ENCODE results near the gene ATP9A.
A peak's percentile ranks its signal among the peaks of the same experiment; 100 is the strongest.
"Not testable (repeated sequence)": the region's sequence is repeated elsewhere in the genome, so short reads cannot be mapped to it uniquely, and the experiment has no call there.

Gene ATP9A

DNA sequence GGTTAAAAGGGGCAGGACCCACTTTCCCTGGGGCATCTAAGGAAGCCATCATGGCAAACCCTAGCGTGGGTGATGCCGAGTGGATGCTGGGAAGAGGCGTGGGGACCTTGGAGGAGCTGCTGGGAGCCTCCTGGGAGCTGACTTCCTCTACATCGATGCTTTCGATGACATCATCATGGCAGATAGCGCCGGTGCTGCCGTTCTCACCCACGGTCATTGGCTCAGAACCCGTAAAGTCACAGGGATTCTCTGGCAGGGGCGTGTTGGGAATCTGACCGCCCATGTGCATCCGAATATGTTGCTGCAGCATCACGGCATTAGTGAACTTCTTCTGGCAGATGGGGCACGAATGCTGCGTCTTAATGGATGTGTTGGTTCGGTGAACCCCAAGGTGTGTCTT lies 22.1 kb upstream of the ATP9A start:
- no peak for DNase-seq

GRCh38 chr20:51789434-51789833 lies 21.2 kb upstream of the ATP9A start:
- DNase-seq, result no peak

GRCh38 chr20:51788822-51789221 lies 20.6 kb upstream of the ATP9A start:
- no peak for DNase-seq

DNA sequence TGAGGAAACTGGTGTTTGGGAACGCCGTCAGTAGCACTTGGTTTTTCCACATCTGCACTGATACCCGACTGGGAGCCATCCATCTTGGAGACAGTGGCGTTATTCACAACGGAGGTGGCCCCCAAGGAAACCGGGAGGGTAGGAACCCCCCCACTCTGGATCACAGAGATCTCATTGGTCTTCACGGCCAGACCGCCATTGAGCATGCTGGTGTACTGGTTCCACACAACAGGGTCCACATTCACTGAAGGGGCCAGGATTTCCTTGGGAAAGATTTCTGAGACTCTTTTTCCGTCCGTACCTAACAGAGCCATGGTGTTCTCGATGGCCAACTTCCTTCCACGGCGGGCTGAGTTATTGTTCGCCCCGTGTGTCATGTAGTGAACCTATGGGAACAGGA lies 16.1 kb upstream of the ATP9A start:
- DNase-seq, result no peak

DNA sequence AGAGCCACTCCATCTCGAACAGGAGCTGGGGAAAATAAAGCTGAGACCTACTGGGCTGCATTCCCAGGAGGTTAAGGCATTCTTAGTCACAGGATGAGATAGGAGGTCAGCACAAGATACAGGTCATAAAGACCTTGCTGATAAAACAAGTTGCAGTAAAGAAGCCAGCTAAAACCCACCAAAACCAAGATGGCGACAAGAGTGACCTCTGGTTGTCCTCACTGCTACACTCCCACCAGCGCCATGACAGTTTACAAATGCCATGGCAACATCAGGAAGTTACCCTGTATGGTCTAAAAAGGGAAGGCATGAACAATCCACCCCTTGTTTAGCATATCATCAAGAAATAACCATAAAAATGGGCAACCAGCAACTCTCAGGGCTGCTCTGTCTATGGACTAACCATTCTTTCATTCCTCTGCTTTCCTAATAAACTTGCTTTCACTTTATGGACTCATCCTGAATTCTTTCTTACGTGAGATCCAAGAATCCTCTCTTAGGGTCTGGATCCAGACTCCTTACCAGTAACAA lies 10.1 kb upstream of the ATP9A start:
- DNase-seq, result not testable (repeated sequence)

DNA sequence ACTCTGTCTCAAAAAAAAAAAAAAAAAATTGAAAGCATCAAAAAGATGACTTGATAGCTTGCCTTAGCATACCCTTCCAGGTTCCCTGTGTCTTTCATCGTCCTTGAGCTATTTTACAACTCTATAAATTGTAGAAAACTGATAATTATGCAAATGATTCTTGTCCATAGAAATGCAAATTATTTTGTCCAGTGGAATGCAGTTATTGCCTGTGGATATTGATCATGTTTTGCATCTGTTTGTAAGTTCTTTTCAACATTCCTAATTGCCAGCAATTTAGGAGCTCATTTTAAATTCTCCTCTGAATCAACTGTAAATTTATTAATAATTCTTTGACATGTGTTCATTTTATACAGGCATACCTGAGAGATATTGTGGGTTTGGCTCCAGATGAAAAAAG lies 7.1 kb upstream of the ATP9A start:
- DNase-seq, result no peak

DNA sequence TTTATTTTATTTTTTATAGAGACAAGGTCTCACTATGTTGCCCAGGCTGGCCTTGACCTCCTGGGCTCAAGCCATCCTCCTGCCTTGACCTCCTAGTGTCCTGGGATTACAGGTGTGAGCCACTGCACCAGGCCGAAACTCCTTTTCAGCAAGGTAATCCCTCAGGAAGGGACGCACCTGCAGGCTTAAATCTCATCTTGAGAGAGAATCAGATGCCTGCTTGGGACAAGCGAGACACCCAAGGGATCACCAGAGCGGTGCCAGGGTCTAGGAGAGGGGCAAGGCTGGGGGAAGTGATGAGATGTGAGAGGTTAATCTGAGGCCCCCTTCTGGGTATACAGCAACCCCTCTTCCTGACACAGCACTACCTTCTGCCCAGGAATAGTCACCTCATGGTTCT lies 4.0 kb upstream of the ATP9A start:
- DNase-seq, result no peak

DNA sequence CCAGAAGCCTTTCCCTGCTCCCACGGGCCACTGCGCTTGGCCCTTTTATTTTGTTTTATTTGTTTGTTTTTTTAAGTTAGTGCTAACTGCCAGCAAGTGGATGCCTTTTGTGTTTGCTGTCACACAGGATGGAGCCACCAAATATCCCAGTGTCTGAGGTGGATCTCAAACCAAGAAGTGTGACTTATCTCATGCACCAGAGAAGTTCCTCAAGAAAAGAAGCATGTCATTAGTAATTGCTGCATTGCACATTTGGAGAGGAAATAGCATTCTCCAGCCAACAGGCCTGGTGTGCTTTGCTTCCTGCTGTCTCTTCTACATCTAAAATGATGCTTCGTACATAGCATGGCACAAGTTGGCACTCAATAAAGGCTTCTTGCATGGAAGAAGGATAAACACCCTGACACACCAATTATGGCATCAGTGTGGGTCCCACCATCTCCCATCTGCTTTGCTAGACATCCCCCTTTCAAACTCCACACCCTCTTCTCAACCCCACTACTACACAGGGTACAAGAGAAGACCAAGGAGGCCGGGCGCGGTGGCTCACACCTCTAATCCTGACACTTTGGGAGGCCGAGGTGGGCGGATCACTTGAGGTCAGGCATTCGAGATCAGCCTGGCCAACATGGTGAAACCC lies 1.9 kb upstream of the ATP9A start:
- no peak for DNase-seq

DNA sequence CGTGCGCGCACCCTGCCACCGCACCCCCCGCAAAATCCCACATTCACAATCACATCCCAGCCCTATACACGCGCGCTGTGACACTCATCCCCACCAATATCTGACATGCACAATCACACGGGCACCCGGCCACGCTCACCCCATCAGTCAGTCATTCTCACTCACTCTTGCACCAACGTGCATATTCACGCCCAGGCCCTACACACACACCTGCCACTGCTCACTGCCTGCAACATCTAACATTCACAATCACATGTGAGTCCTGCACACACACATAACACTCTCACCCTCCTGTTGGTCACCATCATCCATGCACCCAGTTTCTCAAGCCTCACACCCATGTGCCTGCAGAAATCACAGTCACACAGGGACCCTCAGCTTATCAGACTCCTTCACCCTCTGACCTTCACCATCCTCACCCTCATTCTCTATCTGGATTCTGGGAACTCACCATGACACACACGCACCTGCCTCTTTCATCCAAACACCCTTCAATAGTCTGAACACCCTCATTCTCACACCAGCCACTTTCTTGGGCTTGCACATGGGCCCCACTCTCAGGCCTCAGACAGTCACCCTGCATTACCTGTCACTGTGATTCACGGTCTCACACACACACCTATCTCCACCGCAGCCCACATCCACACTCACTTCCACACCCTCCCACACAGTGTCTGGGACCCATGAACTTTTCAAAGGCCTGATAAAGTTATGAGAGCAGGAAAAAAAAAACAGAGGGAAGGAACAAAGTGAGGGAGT lies 748 bp upstream of the ATP9A start:
- DNase-seq, result no peak

GRCh38 chr20:51766994-51767866 lies 960 bp downstream of the ATP9A start:
- DNase-seq, result peak; percentile 70

DNA sequence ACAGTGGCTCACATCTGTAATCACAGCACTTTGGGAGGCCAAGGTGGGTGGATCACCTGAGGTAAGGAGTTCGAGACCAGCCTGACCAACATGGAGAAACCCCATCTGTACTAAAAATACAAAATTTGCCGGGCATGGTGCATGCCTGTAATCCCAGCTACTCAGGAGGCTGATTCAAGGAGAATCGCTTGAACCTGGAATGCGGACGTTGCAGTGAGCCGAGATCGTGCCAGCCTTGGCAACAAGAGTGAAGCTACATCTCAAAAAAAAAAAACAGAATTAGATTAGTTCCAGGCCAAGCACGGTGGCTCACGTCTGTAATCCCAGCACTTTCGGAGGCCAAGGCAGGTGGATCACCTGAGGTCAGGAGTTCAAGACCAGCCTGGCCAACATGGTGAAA lies 2.8 kb downstream of the ATP9A start:
- not testable (repeated sequence) for DNase-seq

- DNase-seq, result no peak
These were observed 4.1 kb downstream of the ATP9A start for GRCh38 chr20:51763965-51764602.

DNA sequence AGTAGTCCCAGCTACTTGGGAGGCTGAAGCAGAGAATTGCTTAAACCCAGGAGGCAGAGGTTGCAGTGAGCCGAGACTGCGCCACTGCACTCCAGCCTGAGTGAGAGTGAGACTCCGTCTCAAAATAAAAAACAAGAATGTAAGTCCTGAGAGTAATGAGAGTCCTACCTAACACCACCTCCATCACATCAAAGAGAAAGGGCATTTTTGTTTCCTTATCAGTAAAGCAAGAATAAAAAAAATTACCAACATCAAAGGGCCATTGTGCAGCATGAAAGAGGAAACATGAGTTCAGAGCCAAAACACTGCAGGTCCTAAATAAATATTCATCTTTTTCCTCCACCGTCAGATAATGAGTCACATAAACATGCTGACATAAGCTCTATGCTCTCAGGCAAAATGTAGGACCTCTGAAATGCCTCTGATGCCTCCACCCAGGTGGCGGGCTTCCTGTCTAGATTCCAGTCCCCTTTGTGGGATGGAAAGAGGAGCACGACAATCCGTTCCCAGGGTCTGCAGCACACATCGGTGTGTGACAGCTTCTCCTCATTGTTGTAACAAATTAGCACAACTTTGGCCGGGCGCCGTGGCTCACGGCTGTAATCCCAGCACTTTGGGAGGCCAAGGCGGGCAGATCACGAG lies 7.2 kb downstream of the ATP9A start:
- no peak for DNase-seq

- DNase-seq, result no peak
These were observed 8.2 kb downstream of the ATP9A start for GRCh38 chr20:51759769-51760510.

GRCh38 chr20:51758978-51759544 lies 9.1 kb downstream of the ATP9A start:
- no peak for DNase-seq

DNA sequence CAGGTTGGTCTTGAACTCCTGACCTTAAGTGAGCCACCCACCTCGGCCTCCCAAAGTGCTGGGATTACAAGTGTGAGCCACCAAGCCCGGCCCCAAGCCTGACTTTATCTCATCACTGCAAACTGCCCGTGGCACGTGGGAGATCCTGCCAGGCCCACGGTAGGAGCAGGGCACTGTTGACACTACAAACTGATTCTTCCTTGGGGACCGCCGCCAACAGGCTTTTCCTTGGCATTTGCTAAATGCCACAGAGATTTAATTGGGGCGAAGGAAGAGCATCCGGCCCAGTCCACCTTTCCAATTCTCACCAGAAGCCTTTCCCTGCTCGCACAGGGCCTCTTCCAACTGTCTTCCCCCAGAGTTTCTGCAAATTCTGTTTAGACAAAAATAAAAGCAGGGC lies 11.0 kb downstream of the ATP9A start:
- no peak for DNase-seq

DNA sequence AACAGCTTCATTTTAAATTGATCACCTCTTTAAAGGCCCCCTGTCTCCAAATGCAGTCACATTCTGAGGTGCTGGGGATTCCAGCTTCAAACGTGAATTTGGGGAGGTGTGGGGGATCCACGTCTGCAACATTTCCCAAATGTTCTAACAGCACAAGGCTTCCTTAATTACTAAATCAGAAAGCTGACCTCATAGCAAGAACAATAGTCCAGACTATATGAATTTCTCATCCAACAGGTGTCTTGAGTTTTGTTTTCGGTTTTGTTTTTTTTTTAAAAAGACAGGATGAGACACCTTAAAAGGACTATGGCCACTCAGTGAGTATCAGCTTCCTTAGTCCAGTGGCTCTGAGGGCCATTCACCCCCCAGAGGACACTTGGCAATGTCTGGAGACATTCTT lies 11.5 kb downstream of the ATP9A start:
- no peak for DNase-seq

GRCh38 chr20:51753220-51753619 lies 15.0 kb downstream of the ATP9A start:
- DNase-seq, result not testable (repeated sequence)

DNA sequence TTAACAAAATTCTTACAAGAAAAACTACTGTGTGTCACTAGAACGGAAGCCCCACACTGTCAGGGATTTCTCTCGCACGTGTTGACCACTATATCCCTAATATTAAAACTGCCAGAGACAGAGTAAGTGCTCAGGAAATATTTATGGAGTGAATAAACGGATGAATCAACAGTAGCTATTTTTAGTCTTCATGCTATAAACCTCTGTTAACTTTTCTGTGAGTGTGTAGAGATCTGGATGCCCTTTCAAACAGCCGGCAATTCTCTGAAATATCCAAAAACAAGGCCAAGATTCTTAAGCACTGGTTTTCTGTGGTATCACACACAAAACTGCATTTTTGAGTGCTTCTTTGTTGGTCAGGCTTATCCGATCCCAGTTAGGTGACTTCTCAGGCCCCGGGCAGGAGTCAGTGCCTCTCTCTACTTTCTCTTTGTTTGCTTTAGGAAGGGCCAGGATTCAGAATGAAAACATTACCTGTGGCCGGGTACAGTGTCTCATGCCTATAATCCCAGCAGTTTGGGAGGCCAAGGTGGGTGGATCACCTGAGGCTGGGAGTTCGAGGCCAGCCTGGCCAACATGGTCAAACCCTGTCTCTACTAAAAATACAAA lies 15.7 kb downstream of the ATP9A start:
- no peak for DNase-seq

- no peak for DNase-seq
These were observed 17.3 kb downstream of the ATP9A start for GRCh38 chr20:51750770-51751388.
